DMS153 treated with DMSO at 0.1 percent for 48 hours (cell line): Measurements from ENCODE around the gene PELI3.
"Not testable (repeated sequence)": the region's sequence is repeated elsewhere in the genome, so short reads cannot be mapped to it uniquely, and the experiment has no call there.

Experiments
- DNase-seq: peaks from one replicate; lab custom pipeline; 2025; ENCODE audit not compliant: unreplicated experiment; lab: John Stamatoyannopoulos, UW

The PELI3 gene

DNA sequence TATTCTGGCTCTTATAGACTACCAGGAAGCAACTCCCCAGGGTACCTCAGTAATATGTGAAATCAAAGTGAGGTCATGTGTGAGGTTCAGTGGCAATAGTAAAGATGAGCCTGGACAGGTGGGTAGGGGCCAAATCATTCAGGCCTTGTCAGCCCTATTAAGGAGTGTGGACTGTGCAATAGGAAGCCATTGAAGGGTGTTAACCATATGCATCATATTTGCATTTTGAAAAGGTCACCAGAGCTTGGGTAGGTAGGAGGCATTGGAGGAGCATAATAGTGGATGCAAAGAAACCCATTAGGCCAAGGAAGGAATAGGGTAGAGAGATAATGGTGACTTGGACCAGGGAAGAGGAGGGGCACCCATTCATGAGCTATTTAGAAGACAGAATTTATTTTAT is 19.7 kb upstream of the PELI3 start:
- no peak for DNase-seq

DNA sequence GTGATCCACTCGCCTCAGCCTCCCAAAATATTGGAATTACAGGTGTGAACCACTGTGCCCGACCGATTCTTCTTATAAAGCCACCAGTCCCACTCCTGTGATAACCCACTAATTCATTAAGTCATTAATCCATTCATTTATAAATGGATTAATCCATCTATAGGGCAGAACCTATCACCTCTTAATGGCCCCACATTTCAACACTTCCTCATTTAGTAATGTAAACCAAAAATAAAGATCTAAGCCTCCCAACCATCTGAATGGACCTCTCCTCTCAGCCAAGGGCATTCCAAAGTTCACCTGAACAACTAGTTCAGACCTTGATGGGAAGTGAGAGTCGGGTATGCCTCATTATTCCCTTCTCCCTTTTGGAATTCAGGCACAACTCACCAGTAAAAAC is 18.2 kb upstream of the PELI3 start:
- no peak for DNase-seq

DNA sequence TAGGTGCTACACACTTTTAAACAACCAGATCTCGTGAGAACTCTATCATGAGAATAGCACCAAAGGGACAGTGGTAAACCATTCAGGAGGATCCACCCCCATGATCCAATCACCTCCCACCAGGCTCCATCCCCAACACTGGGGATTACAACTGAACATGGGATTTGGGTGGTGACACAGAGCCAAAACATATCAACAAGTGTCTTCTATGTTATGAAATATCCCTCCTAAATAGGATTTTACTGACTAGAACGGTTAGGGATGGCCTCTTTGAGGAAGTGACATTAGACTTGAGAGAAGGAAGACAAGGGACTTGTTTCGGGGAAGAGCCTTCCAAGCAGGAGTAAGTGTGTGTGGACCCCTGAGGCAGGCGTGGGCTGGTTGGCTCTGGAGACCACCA is 16.1 kb upstream of the PELI3 start:
- DNase-seq = no peak

DNA sequence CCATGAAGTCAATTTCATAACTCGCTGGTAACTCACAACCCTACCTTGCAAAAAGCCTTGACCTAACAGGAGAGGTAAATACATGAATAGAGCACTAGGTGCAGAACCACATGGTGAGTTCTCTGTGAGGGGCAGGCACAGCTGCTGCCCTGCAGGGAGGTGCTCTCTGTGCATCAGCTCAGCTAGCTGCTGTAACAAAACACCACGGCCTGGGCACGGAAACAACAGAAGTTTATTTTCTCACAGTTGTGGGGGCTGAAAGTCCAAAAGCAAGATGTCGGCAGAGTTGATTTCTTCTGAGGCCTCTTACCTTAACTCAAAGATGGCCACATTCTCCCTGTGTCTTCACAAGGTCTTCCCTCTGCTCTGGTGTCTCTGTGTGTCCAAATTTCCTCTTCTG is 15.0 kb upstream of the PELI3 start:
- DNase-seq = no peak

DNA sequence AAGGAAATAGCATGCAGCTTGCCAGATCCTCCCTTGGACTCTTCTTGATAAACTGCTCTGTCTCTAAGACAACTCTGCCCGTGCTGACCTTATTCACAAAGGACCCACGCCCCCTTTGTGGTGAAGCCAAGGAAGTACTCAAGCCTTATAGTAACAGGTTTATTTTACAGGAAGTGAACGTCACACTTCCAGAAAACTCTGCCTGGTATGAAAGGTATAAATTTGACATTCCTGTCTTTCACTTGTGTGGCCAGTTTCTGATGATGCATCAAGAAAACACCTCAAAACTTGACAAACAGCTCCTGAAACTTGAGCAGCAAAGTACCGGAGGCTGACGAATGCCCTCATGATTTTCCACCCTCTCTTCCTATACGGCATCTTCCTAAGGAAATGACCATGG is 12.5 kb upstream of the PELI3 start:
- no peak for DNase-seq

DNA sequence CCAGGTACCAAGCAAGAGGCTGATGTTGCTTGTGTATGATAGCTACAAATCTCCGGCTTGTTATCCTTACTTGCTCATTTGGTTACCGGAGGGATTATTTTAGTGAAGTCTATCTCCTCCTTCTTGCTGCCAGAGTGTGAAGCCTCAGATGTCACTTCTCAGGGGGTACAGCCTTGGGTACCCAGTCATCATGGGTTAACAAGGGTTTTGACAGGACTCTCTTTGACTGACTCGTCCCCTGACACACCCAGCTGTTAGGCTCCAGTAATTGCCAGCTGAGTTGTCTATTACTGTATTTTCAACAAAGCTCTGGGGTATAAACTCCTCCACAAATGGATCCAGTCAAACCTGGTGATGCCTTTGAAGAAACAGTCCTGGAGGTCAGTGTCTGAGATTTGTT is 11.9 kb upstream of the PELI3 start:
- no peak for DNase-seq

DNA sequence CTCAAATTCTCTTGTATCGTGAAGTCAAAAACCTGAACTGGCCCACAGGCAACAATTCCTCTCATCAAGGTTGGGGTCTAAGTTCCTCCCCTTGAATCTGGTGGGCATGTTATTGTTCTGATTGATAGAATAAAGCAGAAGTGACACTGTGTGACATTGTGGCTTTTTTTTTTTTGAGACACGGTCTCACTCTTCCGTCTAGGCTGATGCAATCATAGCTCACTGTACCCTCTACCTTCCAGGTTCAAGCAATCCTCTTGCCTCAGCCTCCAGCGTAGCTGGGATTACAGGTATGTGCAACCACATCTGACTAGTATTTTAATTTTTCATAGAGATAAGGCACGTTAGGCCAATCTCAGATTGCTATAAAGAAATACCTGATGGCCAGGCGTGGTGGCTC is 8.9 kb upstream of the PELI3 start:
- no peak for DNase-seq

DNA sequence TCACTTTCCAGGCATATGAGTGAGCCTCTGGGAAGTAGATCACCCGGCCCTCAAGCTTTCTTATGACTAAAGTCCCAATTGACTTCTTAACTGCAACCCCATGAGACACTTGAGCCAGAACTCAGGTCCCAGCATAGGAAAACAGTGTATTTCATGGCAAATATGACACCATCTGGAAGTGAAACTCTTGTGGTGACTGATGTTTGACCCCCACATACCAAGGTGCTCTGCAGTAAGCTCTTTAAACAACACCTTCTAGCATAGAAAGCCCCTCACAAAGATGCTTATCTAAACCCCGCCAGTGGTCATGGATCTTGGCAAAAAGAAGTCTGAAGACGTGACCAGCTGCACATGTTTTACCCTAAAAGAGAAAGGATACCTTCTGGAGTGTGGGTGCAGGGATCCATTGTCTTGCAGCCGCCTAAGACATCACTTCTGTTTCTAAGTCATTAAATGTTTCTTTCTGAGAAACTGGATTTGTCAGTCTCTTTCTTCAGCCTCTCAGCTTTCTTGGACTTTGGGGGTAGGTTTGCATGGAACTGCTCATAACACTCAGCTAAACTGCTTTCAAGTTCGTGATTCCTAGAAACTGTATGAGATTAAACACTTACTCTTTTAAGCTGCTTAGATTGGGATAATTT is 7.4 kb upstream of the PELI3 start:
- no peak for DNase-seq

DNA sequence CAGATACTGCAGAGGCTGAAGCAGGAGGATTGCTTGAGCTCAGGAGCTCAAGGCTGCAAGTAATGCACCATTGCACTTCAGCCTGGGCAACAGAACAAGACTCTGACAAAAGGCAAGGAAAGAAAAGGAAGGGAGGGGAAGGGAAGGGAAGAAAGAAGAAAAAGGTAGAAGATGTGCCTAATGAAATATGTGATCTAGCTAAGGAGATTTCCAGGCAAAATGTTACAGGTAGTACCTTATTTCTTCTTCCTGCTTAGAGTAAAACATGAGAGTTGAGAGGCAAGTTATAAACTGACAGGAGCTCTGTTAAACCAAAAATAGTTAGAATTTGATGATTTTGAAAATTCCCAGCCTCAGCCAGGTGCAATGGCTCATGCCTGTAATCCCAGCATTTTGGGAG is 4.7 kb upstream of the PELI3 start:
- no peak for DNase-seq

DNA sequence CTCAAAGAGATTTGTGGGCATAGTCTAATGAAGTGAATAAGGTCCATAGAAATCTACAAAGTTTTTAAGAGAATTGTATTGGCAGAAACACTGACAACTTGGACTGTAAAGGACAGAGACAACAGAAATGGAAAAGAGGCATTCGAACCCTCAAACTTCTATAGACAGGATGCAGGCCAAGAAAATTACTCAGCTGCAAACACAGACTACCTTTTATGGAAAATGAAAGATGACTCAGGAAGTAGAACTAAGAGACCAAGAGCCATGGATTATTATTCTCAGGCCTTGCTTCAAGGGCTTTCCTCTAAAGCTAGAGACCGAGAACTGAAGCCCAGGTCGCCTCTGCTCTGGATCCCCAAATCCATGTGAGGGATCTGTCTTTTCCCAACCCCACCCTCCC is 3.8 kb upstream of the PELI3 start:
- DNase-seq = no peak

DNA sequence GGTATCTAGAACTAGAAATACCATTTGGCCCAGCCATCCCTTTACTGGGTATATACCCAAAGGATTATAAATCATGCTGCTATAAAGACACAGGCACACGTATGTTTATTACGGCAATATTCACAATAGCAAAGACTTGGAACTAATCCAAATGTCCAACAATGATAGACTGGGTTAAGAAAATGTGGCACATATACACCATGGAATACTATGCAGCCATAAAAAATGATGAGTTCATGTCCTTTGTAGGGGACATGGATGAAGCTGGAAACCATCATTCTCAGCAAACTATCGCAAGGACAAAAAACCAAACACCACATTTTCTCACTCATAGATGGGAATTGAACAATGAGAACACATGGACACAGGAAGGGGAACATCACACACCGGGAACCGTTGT is 2.6 kb upstream of the PELI3 start:
- DNase-seq = not testable (repeated sequence)

DNA sequence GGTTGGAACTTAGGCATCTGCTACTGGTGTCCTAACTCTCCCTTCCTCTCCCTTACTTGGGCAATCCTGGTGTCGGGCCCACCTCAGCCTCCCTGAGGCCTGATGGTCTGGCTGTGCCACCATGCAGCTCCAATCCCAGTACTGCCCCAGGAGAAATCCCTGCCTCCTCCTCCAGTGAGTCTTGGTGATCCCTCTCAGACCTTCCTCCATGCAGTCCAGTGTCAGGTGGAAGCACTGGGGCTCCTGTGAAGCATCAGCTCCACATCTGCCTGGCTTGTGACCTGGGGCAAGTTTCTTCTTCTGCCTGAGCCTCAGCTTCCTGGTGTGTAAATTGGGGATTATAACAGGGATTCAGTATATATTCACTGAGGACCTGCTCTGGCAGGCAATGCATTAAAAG is 1.8 kb upstream of the PELI3 start:
- no peak for DNase-seq

DNA sequence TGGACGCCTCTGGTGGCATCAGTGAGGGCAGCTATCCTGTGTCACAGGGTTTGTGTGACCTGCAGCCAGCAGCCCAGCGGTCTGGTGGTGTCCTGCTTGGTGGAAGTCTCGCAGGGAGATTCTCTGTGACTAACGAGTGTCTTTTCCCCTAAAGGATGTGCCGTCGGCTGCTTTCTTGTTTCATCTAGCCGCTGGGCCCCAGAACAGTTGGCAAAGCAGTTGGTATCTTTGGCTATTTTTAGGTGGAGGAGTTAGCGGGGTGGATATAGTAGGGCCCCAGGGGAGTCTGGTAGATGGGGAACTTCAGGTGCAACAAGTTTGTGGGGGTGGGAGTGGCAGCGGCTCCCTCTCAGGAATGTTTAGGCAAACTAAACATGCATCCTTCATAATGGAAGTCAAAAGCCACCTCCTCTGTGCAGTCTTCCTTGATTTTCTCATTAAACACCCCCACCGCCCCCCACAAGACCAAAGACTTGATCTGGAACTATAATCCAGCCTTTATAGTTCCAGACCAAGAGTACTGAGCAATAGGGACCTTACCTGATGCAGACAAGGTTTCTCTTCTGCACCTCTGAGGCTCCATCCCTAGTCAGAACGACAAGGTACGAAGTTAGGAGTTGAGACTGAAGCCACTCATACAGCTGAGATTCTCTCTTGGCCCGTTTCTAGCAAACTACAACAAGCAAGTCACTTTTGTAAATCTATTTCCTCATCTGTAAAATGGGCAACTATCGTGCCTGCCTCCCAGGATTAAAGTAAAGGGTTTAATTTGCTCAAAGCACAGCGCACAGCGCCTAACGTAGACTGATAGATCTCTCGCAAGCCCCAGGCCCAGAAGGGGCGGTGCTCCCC is 1.1 kb upstream of the PELI3 start:
- DNase-seq = no peak

DNA sequence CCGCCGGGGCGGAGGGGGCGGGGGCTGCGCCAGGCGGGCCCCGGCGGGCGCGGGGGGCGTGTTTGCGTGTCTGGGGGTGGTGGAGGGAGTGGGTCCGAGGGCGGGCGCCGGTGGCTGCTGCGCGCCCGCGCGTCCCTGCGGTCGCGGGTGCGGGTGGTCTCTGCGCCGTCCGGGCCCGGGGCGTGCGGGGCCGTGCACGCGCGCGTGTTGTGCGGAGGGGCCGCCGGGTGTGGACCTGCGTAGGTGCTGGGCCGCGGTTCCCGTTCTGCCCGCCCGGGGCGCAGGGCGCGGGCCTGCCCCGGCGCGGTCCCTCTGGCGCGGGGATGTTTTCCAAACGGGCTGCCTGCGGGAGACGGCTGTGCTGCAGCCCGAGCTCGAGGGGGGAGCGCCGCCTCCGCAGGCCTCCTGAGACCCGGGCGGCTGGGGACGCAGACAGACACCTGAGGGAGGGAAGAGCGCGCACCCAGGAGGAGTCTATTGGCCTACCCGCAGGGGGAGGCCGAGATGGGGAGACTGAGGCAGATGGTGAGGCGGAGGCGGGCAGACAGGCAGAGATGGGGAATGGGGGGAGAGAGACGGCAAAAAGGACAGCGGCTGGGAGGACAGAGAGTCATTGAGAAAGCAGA is 442 bp downstream of the PELI3 start:
- DNase-seq = no peak

DNA sequence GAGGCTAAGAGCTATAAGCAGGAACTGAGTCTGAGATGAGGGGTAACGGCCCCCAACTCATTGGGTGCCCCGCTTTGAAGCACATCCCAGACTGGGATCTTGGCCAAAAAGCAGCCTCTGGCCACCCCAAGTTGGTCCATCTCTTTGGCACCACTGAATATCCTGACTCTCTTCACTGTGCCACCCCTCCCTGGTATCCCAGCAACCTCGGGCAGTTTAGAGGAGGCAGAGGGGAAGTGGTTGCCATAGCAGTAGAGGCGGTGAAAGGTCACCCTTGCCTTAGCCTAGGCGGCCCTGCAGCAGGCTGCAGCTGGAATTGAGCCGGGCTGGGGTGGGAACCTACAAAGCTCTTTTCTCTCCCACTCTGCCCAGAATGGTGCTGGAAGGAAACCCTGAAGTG is 1.1 kb downstream of the PELI3 start:
- peak; percentile 42 for DNase-seq

DNA sequence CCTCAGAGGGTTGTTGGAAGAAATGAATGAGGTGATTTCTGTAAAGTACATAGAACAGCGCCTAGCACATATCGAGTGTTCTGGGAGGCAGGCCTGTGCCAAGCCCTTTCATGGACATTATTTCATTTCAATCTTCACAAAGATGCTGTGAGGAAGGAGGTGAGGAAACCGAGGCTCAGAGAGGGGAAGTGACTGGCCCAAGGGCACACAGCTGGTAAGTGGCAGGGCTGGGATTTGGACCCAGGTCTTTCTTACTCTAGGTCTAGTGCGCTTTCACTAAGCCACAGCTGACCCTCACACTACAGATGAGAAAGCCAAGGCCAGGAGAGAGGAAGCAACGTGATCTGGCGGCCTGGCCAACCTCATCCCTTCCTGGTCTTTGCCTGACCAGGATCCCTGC is 2.0 kb downstream of the PELI3 start:
- no peak for DNase-seq

DNA sequence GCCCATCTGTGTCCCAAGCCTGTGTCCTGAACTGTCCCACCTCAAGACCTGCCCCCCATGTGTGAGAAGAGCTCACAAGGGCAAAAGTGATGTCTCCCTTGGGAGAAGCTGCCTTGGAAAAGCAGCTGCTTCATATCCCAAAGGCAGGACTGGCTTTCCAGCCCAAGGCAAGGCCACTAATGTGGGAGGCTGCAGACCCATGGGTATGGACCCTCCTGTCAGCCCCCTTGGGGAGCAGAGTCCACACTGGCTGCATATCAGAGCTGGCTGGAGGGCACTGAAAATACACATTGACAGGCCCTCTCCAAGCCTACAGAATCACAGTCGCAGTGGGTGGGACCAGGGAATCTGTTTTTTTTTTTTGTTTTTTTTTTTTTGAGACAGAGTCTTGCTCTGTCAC is 2.7 kb downstream of the PELI3 start:
- DNase-seq = no peak

DNA sequence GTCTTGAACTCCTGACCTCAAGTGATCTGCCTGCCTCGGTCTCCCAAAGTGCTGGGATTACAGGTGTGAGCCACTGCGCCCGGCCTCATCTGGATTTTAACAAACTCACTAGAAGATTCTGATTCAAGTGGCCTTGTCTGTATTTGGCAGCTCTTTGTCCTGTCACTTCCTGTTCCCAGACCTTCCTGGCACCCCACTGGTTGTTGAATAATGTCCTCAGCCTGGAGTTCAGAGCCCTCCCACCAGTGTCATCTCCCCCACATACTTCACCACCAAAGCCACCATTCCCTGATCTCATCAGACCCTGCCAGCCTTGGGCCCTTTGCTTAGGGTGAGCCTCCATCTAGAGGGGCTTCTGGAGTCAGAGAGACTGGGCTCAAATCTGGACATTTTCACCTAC is 3.3 kb downstream of the PELI3 start:
- DNase-seq = no peak

DNA sequence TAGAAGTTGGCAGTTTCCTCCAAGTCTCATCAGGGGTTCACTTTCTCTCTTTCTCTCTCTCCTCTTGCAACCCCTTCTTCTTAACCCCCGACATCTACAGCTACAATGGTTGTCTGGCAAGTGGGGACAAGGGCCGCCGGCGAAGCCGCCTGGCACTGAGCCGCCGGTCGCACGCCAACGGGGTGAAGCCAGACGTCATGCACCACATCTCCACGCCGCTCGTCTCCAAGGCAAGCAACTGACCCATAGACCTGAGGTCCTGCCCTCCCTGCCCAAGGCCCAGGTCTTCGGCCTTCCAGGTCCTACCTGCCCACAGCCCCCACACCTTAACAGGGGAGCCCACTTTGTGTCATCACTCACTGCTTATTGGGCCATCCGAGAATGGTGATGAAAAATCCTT is 4.4 kb downstream of the PELI3 start:
- no peak for DNase-seq

DNA sequence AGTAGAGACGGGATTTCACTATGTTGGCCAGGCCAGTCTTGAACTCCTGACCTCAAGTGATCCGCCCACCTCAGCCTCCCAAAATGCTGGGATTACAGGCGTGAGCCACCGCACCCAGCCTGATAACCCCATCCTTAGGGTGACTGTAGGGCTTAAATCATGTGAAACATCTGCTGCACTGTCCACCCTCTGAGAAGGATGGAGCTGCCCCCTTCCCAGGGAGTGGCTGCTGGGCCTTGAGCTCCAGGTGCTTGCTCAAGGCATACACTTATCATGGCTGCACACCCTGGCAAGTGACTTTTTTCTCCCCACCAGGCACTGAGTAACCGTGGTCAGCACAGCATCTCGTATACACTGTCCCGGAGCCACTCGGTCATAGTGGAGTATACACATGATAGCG is 5.3 kb downstream of the PELI3 start:
- no peak for DNase-seq

DNA sequence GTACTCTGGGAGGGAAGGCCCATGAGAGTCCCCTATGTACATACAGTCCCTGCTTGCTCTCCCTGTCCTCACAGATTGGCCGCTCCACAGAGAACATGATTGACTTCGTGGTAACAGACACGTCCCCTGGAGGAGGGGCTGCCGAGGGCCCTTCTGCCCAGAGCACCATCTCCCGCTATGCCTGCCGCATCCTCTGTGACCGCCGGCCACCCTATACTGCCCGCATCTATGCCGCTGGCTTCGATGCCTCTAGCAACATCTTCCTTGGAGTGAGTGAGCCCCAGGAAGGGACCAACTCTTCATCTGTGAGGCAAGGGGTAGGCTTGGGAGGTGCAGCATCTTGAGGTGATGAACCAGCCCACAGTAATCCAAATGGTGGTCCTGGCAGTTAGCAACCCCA is 6.5 kb downstream of the PELI3 start:
- DNase-seq = no peak
